ENCODE measurements around the gene LMBR1.

Gene LMBR1

DNA sequence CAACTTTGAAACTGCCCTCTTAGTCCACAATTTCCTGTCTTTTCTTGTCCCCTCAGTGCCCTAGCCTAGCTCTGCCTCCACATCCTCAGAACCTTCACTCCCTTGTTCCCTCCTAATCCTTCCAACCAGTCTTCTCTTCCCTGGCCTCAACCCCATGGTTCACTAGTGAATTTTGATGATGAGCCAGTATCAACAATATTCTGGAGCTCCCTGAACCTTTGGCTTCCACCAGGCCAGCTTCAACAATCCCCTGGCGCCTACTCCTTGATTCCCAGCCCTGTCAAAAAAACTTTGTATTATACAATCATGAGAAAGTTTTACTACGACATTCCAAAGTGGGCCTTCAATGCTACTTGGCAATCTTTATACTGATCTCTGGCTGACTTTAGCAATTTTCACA, 116.5 kb downstream of the LMBR1 start:
- Histone ChIP-seq H3K36me3 (ENCODE audit: control insufficient read depth, insufficient read depth, low read length) (no peaks in the 10 kb centered on the region), H3K27ac (ENCODE audit: low read depth, low read length) (no peak overlapping the region), H3K4me1 (ENCODE audit: control insufficient read depth, insufficient read depth, low read length) (no peaks in the 10 kb centered on the region), H3K9ac (ENCODE audit: low read length) (no peak overlapping the region), H3K27me3 (ENCODE audit: control insufficient read depth, insufficient read depth, low read length) (no peaks in the 10 kb centered on the region), H3K4me3 (ENCODE audit: low read depth, low read length) (no peak overlapping the region), H3K9me3 (ENCODE audit: control insufficient read depth, insufficient read depth, low read depth, low read length) (no peaks in the 10 kb centered on the region)

DNA sequence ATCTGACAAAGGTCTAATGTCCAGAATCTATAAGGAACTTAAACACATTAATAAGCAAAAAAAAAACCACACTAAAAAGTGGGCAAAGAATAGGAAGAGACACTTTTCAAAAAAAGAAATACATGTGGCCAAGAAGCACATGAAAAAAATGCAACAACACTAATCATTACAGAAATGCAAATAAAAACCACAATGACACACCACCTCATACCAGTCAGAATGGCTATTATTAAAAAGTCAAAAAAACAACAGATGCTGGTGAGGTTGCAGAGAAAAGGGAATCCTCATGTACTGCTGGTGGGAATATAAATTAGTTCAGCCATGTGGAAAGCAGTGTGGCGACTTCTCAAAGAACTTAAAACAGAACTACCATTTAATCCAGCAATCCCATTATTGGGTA, 119.0 kb downstream of the LMBR1 start:
- H3K27ac ChIP-seq (ENCODE audit: low read depth, low read length), result no peak overlapping the region
- H3K4me1 ChIP-seq (ENCODE audit: control insufficient read depth, insufficient read depth, low read length), result peaks cover 8% of the 10 kb centered on the region

DNA sequence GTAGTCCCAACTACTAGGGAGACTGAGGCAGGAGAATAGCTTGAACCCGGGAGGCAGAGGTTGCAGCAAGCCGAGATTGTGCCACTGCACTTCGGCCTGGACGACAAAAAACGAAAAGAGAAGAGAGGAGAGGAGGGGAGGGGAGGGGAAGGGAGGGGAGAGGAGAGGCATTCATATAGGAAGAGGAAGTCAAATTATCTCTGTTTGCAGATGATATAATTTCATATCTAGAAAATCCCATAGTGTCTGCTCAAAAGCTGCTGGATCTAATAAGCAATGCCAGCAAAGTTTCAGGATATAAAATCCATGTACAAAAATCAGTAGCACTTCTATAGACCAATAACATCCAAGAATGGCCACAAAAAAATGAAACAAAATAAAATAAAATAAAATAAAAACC, 120.3 kb downstream of the LMBR1 start:
- Histone ChIP-seq H3K9ac (ENCODE audit: low read length) (no peak overlapping the region), H3K4me3 (ENCODE audit: low read depth, low read length) (no peak overlapping the region), H3K27me3 (ENCODE audit: control insufficient read depth, insufficient read depth, low read length) (no peaks in the 10 kb centered on the region), H3K27ac (ENCODE audit: low read depth, low read length) (no peak overlapping the region), H3K4me1 (ENCODE audit: control insufficient read depth, insufficient read depth, low read length) (peaks cover 9% of the 10 kb centered on the region), H3K9me3 (ENCODE audit: control insufficient read depth, insufficient read depth, low read depth, low read length) (no peaks in the 10 kb centered on the region), H3K36me3 (ENCODE audit: control insufficient read depth, insufficient read depth, low read length) (no peaks in the 10 kb centered on the region)

More for the DNA sequence above, 119.0 kb downstream of the LMBR1 start:
- Histone ChIP-seq H3K9ac (ENCODE audit: low read length) (no peak overlapping the region), H3K9me3 (ENCODE audit: control insufficient read depth, insufficient read depth, low read depth, low read length) (no peaks in the 10 kb centered on the region), H3K36me3 (ENCODE audit: control insufficient read depth, insufficient read depth, low read length) (no peaks in the 10 kb centered on the region), H3K27me3 (ENCODE audit: control insufficient read depth, insufficient read depth, low read length) (no peaks in the 10 kb centered on the region), H3K4me3 (ENCODE audit: low read depth, low read length) (no peak overlapping the region)

DNA sequence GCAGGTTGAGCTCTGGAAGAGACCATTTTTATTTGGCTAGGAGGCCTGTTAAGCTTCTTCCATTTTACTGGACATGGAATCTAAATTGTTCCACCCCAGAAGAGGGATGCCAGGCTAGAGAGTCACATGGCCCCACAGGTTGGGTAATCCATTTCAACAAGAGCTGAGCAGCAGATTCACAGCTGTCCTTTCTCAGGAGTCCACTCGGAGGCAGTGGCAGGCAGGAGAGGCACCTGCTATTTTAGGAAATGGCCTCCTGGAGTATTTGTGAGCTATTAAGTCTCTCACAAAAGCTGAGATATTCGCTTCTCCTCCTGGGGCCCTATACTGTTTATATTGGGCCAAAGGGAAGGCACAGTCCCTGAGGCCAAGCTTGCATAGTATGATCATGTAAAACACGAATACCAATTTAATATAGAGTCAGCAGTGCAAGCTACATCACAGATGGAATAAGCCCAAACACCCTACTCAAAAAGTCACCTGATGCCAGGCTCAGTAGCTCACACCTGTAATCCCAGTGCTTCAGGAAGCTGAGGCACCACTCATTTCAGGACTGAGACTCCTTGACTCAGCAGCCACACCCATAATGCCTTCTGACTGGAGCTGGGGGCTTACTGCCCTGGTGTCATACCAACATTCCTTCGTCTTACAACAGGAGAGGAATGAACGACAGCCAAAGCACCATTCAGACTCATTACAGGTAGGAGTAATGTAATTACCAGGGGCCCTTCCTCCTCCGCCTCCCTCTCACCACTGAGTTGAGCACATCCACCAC, 124.1 kb downstream of the LMBR1 start:
- no peaks in the 10 kb centered on the region for H3K9me3 ChIP-seq (ENCODE audit: control insufficient read depth, insufficient read depth, low read depth, low read length)
- H3K36me3 ChIP-seq (ENCODE audit: control insufficient read depth, insufficient read depth, low read length), result no peaks in the 10 kb centered on the region
- no peak overlapping the region for H3K27ac ChIP-seq (ENCODE audit: low read depth, low read length)
- H3K4me3 ChIP-seq (ENCODE audit: low read depth, low read length), result no peak overlapping the region
- no peaks in the 10 kb centered on the region for H3K27me3 ChIP-seq (ENCODE audit: control insufficient read depth, insufficient read depth, low read length)
- H3K4me1 ChIP-seq (ENCODE audit: control insufficient read depth, insufficient read depth, low read length), result peaks cover 9% of the 10 kb centered on the region
- H3K9ac ChIP-seq (ENCODE audit: low read length), result no peak overlapping the region

DNA sequence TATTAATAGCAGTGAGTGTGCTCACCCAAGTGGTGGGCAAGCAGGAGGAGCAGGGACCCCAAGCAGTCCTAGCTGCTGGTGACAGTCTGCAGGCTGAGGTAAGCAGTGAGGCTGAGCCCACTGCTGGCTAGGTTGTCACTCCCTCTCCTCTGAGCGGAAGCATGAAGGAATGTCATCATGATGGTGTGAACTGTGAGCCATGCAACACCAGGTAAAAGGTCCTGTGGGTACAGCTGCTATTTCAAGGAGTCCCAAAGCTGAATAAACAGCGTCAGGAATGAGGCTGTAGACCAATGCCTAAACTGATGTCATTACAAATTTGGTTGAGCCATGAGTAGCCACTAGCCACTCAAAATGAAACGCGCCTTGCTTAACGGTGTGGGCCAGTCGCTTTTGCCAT, 126.3 kb downstream of the LMBR1 start:
- H3K36me3 ChIP-seq (ENCODE audit: control insufficient read depth, insufficient read depth, low read length), result peaks cover 8% of the 10 kb centered on the region; the same call in 1 of the 2 replicates
- no peak overlapping the region for H3K4me3 ChIP-seq (ENCODE audit: low read depth, low read length)
- no peaks in the 10 kb centered on the region for H3K9me3 ChIP-seq (ENCODE audit: control insufficient read depth, insufficient read depth, low read depth, low read length)
- H3K9ac ChIP-seq (ENCODE audit: low read length), result no peak overlapping the region
- H3K4me1 ChIP-seq (ENCODE audit: control insufficient read depth, insufficient read depth, low read length), result peaks cover 9% of the 10 kb centered on the region
- H3K27ac ChIP-seq (ENCODE audit: low read depth, low read length), result no peak overlapping the region
- no peaks in the 10 kb centered on the region for H3K27me3 ChIP-seq (ENCODE audit: control insufficient read depth, insufficient read depth, low read length)

DNA sequence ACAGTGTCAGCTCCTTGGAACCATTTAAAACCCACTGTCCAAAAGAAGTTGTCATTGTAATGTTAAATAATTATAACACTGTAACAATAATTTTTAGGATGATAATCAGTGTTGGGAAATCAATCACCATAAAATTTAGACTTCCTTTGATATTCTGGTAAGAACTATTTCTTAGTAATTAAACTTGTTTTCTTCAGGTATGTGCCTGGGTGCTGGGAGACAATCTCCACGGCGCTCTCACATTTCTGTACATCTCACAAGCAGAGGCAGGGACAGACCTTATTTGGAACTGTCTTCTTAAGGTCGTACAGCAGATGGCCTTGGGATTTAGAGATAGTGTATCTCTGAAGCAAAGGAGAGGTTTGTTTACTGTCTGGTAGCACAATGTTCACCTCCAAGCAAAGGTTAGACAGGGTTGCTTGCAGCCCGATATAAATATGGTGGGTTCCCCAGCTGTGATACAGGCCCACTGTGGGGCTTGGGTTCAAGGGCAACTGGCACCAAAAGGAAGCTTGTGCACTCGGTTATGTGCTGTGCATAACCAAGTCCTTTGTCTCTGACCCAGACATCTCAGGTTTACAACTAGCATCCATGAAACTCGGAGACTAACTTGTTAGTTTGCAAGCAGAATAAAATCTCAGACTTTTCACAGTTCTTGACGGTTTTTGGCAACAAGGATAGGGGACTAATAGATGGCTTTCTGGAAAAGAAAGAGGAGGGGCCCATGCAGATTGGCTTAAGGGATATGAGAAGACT, 126.9 kb downstream of the LMBR1 start:
- H3K9ac ChIP-seq (ENCODE audit: low read length), result no peak overlapping the region
- H3K36me3 ChIP-seq (ENCODE audit: control insufficient read depth, insufficient read depth, low read length), result peaks cover 8% of the 10 kb centered on the region; the same call in 1 of the 2 replicates
- no peak overlapping the region for H3K27ac ChIP-seq (ENCODE audit: low read depth, low read length)
- no peaks in the 10 kb centered on the region for H3K27me3 ChIP-seq (ENCODE audit: control insufficient read depth, insufficient read depth, low read length)
- H3K9me3 ChIP-seq (ENCODE audit: control insufficient read depth, insufficient read depth, low read depth, low read length), result no peaks in the 10 kb centered on the region
- no peak overlapping the region for H3K4me3 ChIP-seq (ENCODE audit: low read depth, low read length)
- H3K4me1 ChIP-seq (ENCODE audit: control insufficient read depth, insufficient read depth, low read length), result peaks cover 9% of the 10 kb centered on the region

DNA sequence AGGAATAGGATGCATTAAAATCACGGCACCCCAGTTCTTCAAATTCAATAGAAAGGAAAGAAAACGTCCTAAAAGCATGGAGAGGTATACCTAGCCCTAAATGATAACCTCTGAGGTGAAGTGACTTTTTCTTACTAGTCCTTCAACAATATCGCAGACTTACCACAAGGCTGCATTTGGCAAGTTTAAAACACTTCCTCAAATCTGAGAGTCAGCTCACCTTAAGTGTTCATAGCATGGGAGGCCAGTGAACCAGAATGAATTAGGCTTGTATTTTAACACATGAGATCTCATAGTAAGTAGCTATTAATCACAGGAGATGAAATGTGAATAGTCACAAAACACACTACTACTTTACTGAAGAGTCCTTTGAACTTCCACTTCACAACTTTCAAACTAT, 128.2 kb downstream of the LMBR1 start:
- Histone ChIP-seq H3K36me3 (ENCODE audit: control insufficient read depth, insufficient read depth, low read length) (peaks cover 15% of the 10 kb centered on the region), H3K27me3 (ENCODE audit: control insufficient read depth, insufficient read depth, low read length) (no peaks in the 10 kb centered on the region), H3K27ac (ENCODE audit: low read depth, low read length) (no peak overlapping the region)

DNA sequence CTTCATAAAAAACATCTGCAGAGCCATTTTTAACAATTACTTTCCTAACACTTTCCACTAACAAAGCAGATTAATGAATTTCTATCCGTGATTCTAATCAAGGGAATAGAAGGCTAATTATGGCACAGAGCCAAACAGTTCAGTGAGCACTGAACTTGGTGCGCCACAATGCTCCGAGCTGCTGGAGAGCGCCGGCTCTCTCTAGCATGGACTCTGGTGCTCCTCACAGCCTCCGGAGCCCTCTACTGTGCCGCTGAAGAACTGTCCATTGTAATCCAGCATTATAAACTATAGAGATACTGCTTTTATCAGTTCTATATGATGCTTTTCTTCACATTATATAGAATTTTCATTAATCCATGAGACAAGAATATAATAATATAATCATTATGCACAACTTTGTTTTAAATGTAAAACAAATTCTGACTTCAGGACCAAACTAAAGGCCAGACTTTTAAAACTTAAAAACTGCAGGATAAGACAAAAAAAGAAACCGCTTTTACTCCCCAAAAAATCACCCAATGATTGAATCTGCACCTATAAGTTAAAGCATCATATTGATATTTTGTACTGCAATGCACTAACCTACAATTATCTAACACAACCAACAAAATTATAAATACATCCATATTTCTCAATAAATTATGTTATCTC, 128.8 kb downstream of the LMBR1 start:
- Histone ChIP-seq H3K27ac (ENCODE audit: low read depth, low read length) (no peak overlapping the region), H3K9me3 (ENCODE audit: control insufficient read depth, insufficient read depth, low read depth, low read length) (peaks cover 7% of the 10 kb centered on the region), H3K27me3 (ENCODE audit: control insufficient read depth, insufficient read depth, low read length) (no peaks in the 10 kb centered on the region), H3K9ac (ENCODE audit: low read length) (no peak overlapping the region), H3K4me1 (ENCODE audit: control insufficient read depth, insufficient read depth, low read length) (peaks cover 3% of the 10 kb centered on the region), H3K36me3 (ENCODE audit: control insufficient read depth, insufficient read depth, low read length) (peaks cover 15% of the 10 kb centered on the region), H3K4me3 (ENCODE audit: low read depth, low read length) (no peak overlapping the region)

More for the DNA sequence above, 128.2 kb downstream of the LMBR1 start:
- Histone ChIP-seq H3K4me1 (ENCODE audit: control insufficient read depth, insufficient read depth, low read length) (peaks cover 9% of the 10 kb centered on the region), H3K4me3 (ENCODE audit: low read depth, low read length) (no peak overlapping the region), H3K9me3 (ENCODE audit: control insufficient read depth, insufficient read depth, low read depth, low read length) (peaks cover 3% of the 10 kb centered on the region), H3K9ac (ENCODE audit: low read length) (no peak overlapping the region)

DNA sequence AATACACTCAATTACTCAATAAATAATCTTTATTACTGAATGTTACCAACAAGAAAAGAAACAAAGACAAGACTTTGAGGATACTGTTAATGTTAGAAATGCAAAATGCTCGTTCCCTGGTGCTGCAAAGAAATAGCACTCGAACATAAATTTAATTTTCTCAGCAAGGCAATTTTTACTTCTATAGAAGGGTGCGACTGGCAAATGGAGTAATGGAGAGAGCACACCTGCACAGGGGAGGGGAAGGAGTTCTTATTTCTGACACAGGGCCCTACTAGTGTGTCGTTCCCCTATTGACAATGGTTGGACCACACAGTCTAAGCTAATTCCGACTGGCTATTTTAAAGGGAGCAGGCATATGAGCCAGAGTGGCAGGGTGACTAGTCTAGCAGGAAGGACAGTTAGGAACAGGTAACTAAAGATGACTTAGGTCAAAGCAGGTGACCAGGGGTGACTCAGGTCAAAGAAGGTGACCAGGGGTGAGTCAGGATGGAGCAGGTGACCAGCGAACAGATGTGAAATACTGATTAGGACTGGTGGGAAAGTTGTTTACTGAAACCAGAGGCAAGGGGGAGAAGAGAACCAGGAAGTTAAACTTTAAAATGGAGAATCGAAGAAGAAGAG, 133.3 kb downstream of the LMBR1 start:
- H3K36me3 ChIP-seq (ENCODE audit: control insufficient read depth, insufficient read depth, low read length), result peaks cover 15% of the 10 kb centered on the region
- H3K9me3 ChIP-seq (ENCODE audit: control insufficient read depth, insufficient read depth, low read depth, low read length), result peaks cover 7% of the 10 kb centered on the region
- no peak overlapping the region for H3K9ac ChIP-seq (ENCODE audit: low read length)
- no peaks in the 10 kb centered on the region for H3K4me1 ChIP-seq (ENCODE audit: control insufficient read depth, insufficient read depth, low read length)
- no peak overlapping the region for H3K27ac ChIP-seq (ENCODE audit: low read depth, low read length)
- H3K4me3 ChIP-seq (ENCODE audit: low read depth, low read length), result no peak overlapping the region
- H3K27me3 ChIP-seq (ENCODE audit: control insufficient read depth, insufficient read depth, low read length), result no peaks in the 10 kb centered on the region

DNA sequence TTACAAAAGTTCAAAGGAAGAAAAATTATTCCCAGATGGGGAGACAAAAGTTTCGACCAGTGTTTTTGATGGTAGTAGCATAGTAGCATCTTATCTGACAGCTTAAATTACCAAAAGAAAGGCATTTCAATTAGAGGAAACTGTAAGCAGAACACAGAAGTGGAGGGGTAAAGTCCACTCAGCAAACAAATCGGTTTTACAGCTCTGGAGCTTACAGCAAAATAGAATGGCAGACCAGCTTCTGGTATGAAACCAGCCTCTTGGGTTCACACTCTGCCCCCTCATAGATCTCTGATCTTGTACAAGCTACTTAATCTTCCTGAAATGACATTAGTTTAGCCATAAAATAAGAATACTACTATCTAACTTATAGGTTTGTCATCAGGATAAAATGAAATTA, 133.8 kb downstream of the LMBR1 start:
- Histone ChIP-seq H3K36me3 (ENCODE audit: control insufficient read depth, insufficient read depth, low read length) (peaks cover 15% of the 10 kb centered on the region), H3K9me3 (ENCODE audit: control insufficient read depth, insufficient read depth, low read depth, low read length) (peaks cover 7% of the 10 kb centered on the region), H3K27me3 (ENCODE audit: control insufficient read depth, insufficient read depth, low read length) (no peaks in the 10 kb centered on the region), H3K4me1 (ENCODE audit: control insufficient read depth, insufficient read depth, low read length) (no peaks in the 10 kb centered on the region), H3K4me3 (ENCODE audit: low read depth, low read length) (no peak overlapping the region), H3K9ac (ENCODE audit: low read length) (no peak overlapping the region), H3K27ac (ENCODE audit: low read depth, low read length) (no peak overlapping the region)

Data from HUES6 (cell line).